Heart left ventricle (tissue), 13 donors: ENCODE data around the gene ABCC5.

Source experiments
- POLR2A ChIP-seq, 2 donors: fragments of 450-650 bp; IDR thresholded peaks; one replicate each; pipeline ENCODE4 v1.6.1; 2017; ENCODE audit warnings: antibody characterized with exemption in 2 of 2, mild to moderate bottlenecking in 2 of 2, moderate library complexity in 2 of 2
- TF ChIP-seq, protein P1 (sequence below), 12 donors: fragments of 200-600 bp; sonication (generic) in 4 of 12; IDR thresholded peaks; one replicate each; pipeline versions ENCODE4 v1.5.0 to v1.8.0; 2018 to 2022; ENCODE audit warnings: antibody characterized with exemption in 12 of 12, mild to moderate bottlenecking in 5 of 12
- donor health status: ischemic (EF 13 %, LVEDD 7.1; RV severe dilation, severe dysfunction).
- donor health status: DM: no; HTN: yes; CAD: no.
- donor health status: DM: no; HTN: no; CAD: no.
- donor health status: ischemic (EF 25% LVEDD 6.9; RV normal size, moderate dysfunction).
- donor health status: ischemic (EF 25% LVEDD 5.7; RV mildly dilated, moderate dysfunction).
- donor health status: ischemic (EF 35%, LVEDD 5.7; RV mildly dilated, moderate dysfunction).
- donor health status: nonischemic (EF 11% LVEDD 7.7; RV severe dilation, severe dysfunction).
- donor health status: DM: yes; HTN: yes; CAD: no.
- donor health status: PGD.
- donor health status: ischemic (EF 29% LVEDD 5.4; RV normal size, mild dysfunction).
- donor health status: nonischemic (EF 23%, LVEDD 6.1; RV moderate dilation, normal function).

DNA sequence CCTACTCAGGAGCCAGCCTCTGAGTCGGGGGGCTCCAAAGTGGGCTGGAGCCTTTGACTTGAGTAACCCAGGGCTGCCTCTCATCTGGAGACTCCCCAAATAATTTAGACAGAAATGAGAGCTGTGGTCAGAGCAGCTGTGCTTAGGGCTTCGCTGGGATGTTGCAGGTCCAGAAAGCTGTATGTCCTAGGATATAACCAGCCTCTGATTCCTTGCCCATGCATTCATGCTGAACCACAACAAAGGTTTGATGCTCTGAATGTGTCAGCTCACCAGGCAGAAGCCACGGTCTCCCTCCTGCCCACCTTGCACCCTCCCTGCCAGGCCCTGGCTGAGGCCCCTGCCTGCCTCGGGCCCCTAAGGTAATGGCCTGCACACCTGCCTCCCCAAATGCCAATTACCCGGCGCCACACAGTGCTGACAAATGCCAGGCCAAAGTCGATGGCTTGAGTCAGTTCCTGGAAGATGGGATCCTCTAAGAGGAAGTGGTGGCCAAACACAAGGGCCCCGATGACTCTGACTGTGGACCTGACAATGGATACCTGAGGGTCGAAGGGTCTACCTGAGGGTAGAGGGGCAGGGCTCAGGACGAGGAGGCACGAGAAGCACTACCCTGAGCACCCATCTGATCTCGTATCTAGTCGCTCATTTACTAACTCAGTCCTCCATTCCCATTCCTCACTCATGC is 111.3 kb downstream of the ABCC5 start:
- TF ChIP-seq, protein P1, sequence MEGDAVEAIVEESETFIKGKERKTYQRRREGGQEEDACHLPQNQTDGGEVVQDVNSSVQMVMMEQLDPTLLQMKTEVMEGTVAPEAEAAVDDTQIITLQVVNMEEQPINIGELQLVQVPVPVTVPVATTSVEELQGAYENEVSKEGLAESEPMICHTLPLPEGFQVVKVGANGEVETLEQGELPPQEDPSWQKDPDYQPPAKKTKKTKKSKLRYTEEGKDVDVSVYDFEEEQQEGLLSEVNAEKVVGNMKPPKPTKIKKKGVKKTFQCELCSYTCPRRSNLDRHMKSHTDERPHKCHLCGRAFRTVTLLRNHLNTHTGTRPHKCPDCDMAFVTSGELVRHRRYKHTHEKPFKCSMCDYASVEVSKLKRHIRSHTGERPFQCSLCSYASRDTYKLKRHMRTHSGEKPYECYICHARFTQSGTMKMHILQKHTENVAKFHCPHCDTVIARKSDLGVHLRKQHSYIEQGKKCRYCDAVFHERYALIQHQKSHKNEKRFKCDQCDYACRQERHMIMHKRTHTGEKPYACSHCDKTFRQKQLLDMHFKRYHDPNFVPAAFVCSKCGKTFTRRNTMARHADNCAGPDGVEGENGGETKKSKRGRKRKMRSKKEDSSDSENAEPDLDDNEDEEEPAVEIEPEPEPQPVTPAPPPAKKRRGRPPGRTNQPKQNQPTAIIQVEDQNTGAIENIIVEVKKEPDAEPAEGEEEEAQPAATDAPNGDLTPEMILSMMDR (IDR thresholded peaks at IDR 0.05), result no peak
- no peak for TF ChIP-seq POLR2A (IDR thresholded peaks at IDR 0.05)
